ENCODE results near the gene CPZ. TPM values are rescaled to one million over a fixed set of nuclear protein-coding genes. Genes with fewer than 3 reads are reported as not detected.

CPZ gene
- total RNA-seq, 1 donor from 2014 or later = not detected

DNA sequence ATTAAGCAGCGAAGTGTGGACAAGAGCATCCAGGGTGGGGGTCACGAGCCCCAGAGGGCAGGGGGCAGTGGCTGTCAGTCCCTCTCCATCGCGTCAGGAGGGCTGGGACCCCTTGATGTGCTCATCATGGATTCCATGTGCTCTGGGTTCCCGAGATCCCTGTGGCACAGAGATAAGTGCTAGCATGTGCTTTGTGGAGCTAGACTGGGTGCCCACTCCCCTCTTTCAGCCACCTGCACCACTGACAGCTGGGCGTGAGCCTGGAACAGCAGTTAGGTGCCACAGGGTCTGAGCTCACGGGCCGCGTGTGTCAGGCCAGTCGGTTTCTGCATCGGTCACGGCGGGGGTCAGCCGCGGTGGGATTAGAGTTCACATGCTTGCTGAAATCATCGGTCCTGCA lies 24.3 kb downstream of the CPZ start:
- TF ChIP-seq, protein P1, sequence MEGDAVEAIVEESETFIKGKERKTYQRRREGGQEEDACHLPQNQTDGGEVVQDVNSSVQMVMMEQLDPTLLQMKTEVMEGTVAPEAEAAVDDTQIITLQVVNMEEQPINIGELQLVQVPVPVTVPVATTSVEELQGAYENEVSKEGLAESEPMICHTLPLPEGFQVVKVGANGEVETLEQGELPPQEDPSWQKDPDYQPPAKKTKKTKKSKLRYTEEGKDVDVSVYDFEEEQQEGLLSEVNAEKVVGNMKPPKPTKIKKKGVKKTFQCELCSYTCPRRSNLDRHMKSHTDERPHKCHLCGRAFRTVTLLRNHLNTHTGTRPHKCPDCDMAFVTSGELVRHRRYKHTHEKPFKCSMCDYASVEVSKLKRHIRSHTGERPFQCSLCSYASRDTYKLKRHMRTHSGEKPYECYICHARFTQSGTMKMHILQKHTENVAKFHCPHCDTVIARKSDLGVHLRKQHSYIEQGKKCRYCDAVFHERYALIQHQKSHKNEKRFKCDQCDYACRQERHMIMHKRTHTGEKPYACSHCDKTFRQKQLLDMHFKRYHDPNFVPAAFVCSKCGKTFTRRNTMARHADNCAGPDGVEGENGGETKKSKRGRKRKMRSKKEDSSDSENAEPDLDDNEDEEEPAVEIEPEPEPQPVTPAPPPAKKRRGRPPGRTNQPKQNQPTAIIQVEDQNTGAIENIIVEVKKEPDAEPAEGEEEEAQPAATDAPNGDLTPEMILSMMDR (IDR thresholded peaks at IDR 0.05) = no peak
- TF ChIP-seq EZH2phosphoT487 (IDR thresholded peaks at IDR 0.05) (no peak), EZH2 (IDR thresholded peaks at IDR 0.05) (no peak)

DNA sequence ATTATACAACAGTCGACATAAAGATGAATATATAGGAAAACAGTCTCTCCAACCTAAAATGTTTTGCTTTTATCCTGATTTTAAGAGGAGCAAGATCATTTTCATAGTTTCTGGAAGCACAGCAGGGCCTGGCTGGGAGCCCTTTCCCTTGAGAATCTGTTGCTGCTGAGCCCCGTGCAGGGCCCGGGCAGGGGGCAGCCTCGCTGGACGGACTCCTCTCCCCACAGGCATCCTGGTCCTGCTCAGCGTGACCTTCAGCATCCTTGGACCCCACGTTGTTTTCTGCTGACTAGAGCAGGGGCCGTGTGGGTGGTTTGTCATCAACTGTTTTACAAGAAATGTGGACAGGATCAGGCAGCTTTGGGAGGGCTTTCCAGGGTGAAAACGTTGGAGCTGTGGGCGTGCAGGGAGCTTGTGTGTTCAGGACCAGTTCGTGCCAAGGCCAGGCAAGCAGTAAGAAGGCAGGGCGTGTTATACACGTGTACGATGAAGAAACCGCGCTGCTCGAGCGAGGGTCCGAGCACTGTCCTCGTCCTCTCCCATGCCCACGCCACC lies 25.0 kb downstream of the CPZ start:
- H3F3A ChIP-seq (ENCODE audit: low read depth) = no peaks in the 10 kb centered on the region
- H3K36me3 Mint-ChIP-seq = no peaks in the 10 kb centered on the region
- no peaks in the 10 kb centered on the region for H3K9me3 Mint-ChIP-seq
- no peaks in the 10 kb centered on the region for H3K79me2 ChIP-seq (ENCODE audit: low read depth)
- no peak overlapping the region for H3K27ac ChIP-seq
- H4K20me1 ChIP-seq (ENCODE audit: low read depth) = peaks cover 4% of the 10 kb centered on the region
- H3K4me3 Mint-ChIP-seq = no peak overlapping the region
- no peak overlapping the region for H3K4me2 ChIP-seq
- H2AFZ ChIP-seq (replicated peaks) = no peak overlapping the region
- no peak overlapping the region for H3K9ac ChIP-seq
- no peaks in the 10 kb centered on the region for H3K36me3 ChIP-seq
- no peak for TF ChIP-seq EZH2phosphoT487 (IDR thresholded peaks at IDR 0.05)
- TF ChIP-seq, protein P1 (IDR thresholded peaks at IDR 0.05) = no peak
- no peak for DNase-seq (ENCODE audit: low spot score)
- no peak overlapping the region for H3K27ac Mint-ChIP-seq
- H3K4me1 ChIP-seq = no peaks in the 10 kb centered on the region
- no peaks in the 10 kb centered on the region for H3K4me1 Mint-ChIP-seq
- peaks cover 5% of the 10 kb centered on the region for H3K27me3 Mint-ChIP-seq (ENCODE audit: insufficient read depth, low read depth)
- H3K4me3 ChIP-seq = no peak overlapping the region
- no peaks in the 10 kb centered on the region for H3K27me3 ChIP-seq
- H3K9me3 ChIP-seq (ENCODE audit: low read depth) = no peaks in the 10 kb centered on the region

More for the DNA sequence above, 24.3 kb downstream of the CPZ start:
- Histone ChIP-seq H2AFZ (replicated peaks) (no peak overlapping the region), H3K4me1 (no peaks in the 10 kb centered on the region), H3K79me2 (ENCODE audit: low read depth) (no peaks in the 10 kb centered on the region), H3K9ac (no peak overlapping the region), H3K9me3 (ENCODE audit: low read depth) (no peaks in the 10 kb centered on the region), H3K27me3 (no peaks in the 10 kb centered on the region), H3K27ac (no peak overlapping the region), H3K36me3 (no peaks in the 10 kb centered on the region), H3K4me3 (no peak overlapping the region), H4K20me1 (ENCODE audit: low read depth) (peaks cover 4% of the 10 kb centered on the region), H3K4me2 (no peak overlapping the region), H3F3A (ENCODE audit: low read depth) (no peaks in the 10 kb centered on the region)
- H3K9me3 Mint-ChIP-seq = no peaks in the 10 kb centered on the region
- H3K27me3 Mint-ChIP-seq (ENCODE audit: insufficient read depth, low read depth) = peaks cover 7% of the 10 kb centered on the region
- H3K4me1 Mint-ChIP-seq = no peaks in the 10 kb centered on the region
- H3K4me3 Mint-ChIP-seq = no peak overlapping the region
- no peak overlapping the region for H3K27ac Mint-ChIP-seq
- DNase-seq (ENCODE audit: low spot score) = no peak
- no peaks in the 10 kb centered on the region for H3K36me3 Mint-ChIP-seq

DNA sequence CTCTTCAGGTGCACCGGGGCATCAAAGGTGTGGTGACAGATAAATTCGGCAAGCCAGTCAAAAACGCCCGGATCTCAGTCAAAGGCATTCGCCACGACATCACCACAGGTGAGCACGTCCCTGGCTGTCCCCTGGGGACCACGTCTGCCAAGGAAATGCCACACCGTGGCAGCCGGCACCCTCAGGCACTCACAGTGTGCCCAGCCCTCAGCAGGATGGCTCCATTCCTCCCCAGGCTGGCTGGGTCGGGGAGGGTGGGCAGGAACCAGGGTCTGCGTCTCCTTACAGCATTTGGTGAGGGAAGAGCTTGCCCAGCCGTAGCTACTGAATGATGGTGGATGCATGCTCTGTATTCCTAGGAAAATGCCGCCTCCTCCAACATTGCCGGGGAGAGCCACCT lies 25.9 kb downstream of the CPZ start:
- no peaks in the 10 kb centered on the region for H3F3A ChIP-seq (ENCODE audit: low read depth)
- no peaks in the 10 kb centered on the region for H3K9me3 Mint-ChIP-seq
- no peak overlapping the region for H3K4me3 ChIP-seq
- H2AFZ ChIP-seq (replicated peaks) = no peak overlapping the region
- no peak overlapping the region for H3K4me2 ChIP-seq
- TF ChIP-seq, protein P1 (IDR thresholded peaks at IDR 0.05) = no peak
- TF ChIP-seq EZH2phosphoT487 (IDR thresholded peaks at IDR 0.05) (no peak), EZH2 (IDR thresholded peaks at IDR 0.05) (no peak)
- H3K36me3 ChIP-seq = no peaks in the 10 kb centered on the region
- DNase-seq (ENCODE audit: low spot score) = no peak
- peaks cover 4% of the 10 kb centered on the region for H4K20me1 ChIP-seq (ENCODE audit: low read depth)
- peaks cover 5% of the 10 kb centered on the region for H3K27me3 Mint-ChIP-seq (ENCODE audit: insufficient read depth, low read depth)
- no peaks in the 10 kb centered on the region for H3K4me1 Mint-ChIP-seq
- H3K9ac ChIP-seq = no peak overlapping the region
- H3K9me3 ChIP-seq (ENCODE audit: low read depth) = no peaks in the 10 kb centered on the region
- H3K4me1 ChIP-seq = no peaks in the 10 kb centered on the region
- H3K27me3 ChIP-seq = no peaks in the 10 kb centered on the region
- no peaks in the 10 kb centered on the region for H3K36me3 Mint-ChIP-seq
- H3K79me2 ChIP-seq (ENCODE audit: low read depth) = no peaks in the 10 kb centered on the region
- H3K4me3 Mint-ChIP-seq = no peak overlapping the region
- no peak overlapping the region for H3K27ac ChIP-seq
- H3K27ac Mint-ChIP-seq = no peak overlapping the region
